Measurements from ENCODE around the gene KCNMB4.

The KCNMB4 gene

GRCh38 chr12:70422631-70423030 lies 56.5 kb downstream of the KCNMB4 start:
- TF ChIP-seq CEBPB (IDR thresholded peaks at IDR 0.05) (no peak), RAD21 (IDR thresholded peaks at IDR 0.05; ENCODE audit: low read depth) (no peak), CREB1 (IDR thresholded peaks at IDR 0.05; ENCODE audit: low read depth) (no peak), MAX (IDR thresholded peaks at IDR 0.05) (no peak), EGR1 (IDR thresholded peaks at IDR 0.05) (no peak), TCF12 (IDR thresholded peaks at IDR 0.05; ENCODE audit: low read depth) (no peak), NFIC (IDR thresholded peaks at IDR 0.05) (no peak), YY1 (IDR thresholded peaks at IDR 0.05; ENCODE audit: low read depth) (no peak), EP300 (IDR thresholded peaks at IDR 0.05; ENCODE audit: borderline replicate concordance) (no peak)
- TF ChIP-seq, protein P1, sequence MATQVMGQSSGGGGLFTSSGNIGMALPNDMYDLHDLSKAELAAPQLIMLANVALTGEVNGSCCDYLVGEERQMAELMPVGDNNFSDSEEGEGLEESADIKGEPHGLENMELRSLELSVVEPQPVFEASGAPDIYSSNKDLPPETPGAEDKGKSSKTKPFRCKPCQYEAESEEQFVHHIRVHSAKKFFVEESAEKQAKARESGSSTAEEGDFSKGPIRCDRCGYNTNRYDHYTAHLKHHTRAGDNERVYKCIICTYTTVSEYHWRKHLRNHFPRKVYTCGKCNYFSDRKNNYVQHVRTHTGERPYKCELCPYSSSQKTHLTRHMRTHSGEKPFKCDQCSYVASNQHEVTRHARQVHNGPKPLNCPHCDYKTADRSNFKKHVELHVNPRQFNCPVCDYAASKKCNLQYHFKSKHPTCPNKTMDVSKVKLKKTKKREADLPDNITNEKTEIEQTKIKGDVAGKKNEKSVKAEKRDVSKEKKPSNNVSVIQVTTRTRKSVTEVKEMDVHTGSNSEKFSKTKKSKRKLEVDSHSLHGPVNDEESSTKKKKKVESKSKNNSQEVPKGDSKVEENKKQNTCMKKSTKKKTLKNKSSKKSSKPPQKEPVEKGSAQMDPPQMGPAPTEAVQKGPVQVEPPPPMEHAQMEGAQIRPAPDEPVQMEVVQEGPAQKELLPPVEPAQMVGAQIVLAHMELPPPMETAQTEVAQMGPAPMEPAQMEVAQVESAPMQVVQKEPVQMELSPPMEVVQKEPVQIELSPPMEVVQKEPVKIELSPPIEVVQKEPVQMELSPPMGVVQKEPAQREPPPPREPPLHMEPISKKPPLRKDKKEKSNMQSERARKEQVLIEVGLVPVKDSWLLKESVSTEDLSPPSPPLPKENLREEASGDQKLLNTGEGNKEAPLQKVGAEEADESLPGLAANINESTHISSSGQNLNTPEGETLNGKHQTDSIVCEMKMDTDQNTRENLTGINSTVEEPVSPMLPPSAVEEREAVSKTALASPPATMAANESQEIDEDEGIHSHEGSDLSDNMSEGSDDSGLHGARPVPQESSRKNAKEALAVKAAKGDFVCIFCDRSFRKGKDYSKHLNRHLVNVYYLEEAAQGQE (IDR thresholded peaks at IDR 0.05; ENCODE audit: low read depth): no peak
- TF ChIP-seq, protein P2, sequence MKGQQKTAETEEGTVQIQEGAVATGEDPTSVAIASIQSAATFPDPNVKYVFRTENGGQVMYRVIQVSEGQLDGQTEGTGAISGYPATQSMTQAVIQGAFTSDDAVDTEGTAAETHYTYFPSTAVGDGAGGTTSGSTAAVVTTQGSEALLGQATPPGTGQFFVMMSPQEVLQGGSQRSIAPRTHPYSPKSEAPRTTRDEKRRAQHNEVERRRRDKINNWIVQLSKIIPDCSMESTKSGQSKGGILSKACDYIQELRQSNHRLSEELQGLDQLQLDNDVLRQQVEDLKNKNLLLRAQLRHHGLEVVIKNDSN (IDR thresholded peaks at IDR 0.05): no peak

- no peak for TF ChIP-seq RAD21 (IDR thresholded peaks at IDR 0.05; ENCODE audit: low read depth)
Observed at GRCh38 chr12:70426620-70427019, 60.5 kb downstream of the KCNMB4 start.

DNA sequence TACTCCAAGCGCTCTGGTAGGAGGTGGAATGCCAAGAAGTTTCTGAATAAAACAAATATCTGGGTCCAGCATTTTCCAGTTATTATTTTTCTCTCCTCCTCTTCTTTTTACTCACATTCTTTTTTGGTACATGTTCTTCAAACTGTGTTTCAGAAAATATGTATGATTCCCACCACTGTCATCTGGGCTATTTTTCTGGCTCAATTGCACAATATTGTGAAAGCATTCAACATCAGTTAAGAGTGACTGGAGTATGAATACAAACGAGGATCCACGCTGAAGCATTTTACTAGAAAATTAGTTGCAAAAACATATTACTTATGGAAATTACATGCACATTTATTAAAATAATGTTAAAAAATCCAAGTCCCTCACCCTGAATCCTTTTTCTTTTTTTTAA lies 61.5 kb downstream of the KCNMB4 start:
- TF ChIP-seq CEBPB (IDR thresholded peaks at IDR 0.05): 0 out of 2 replicates have a peak, but pooled peaks have one; percentile 10
- TF ChIP-seq, protein P1 (IDR thresholded peaks at IDR 0.05; ENCODE audit: low read depth): no peak

DNA sequence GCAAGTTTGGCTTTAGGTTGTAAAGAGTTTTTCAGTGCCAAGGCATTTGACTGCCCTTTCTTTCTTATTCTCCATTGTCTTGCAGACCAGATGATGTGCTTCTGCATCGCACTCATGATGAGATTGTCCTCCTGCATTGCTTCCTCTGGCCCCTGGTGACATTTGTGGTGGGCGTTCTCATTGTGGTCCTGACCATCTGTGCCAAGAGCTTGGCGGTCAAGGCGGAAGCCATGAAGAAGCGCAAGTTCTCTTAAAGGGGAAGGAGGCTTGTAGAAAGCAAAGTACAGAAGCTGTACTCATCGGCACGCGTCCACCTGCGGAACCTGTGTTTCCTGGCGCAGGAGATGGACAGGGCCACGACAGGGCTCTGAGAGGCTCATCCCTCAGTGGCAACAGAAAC lies 64.3 kb downstream of the KCNMB4 start:
- TF ChIP-seq EP300 (IDR thresholded peaks at IDR 0.05; ENCODE audit: borderline replicate concordance): no peak
- no peak for TF ChIP-seq CEBPB (IDR thresholded peaks at IDR 0.05)
- TF ChIP-seq MAX (IDR thresholded peaks at IDR 0.05): no peak
- TF ChIP-seq TCF12 (IDR thresholded peaks at IDR 0.05; ENCODE audit: low read depth): no peak
- no peak for TF ChIP-seq EGR1 (IDR thresholded peaks at IDR 0.05)
- no peak for TF ChIP-seq CREB1 (IDR thresholded peaks at IDR 0.05; ENCODE audit: low read depth)
- no peak for TF ChIP-seq FOXM1 (IDR thresholded peaks at IDR 0.05; ENCODE audit: borderline replicate concordance, low read depth)
- TF ChIP-seq, protein P2 (IDR thresholded peaks at IDR 0.05): no peak
- TF ChIP-seq TEAD4 (IDR thresholded peaks at IDR 0.05): no peak
- no peak for TF ChIP-seq NFIC (IDR thresholded peaks at IDR 0.05)
- TF ChIP-seq, protein P1 (IDR thresholded peaks at IDR 0.05; ENCODE audit: low read depth): no peak
- TF ChIP-seq ZBTB7A (IDR thresholded peaks at IDR 0.05; ENCODE audit: low read depth): no peak
- no peak for TF ChIP-seq TAF1 (IDR thresholded peaks at IDR 0.05; ENCODE audit: low read depth)
- no peak for TF ChIP-seq YY1 (IDR thresholded peaks at IDR 0.05; ENCODE audit: low read depth)
- TF ChIP-seq RAD21 (IDR thresholded peaks at IDR 0.05; ENCODE audit: low read depth): no peak

- TF ChIP-seq, protein P1 (IDR thresholded peaks at IDR 0.05; ENCODE audit: low read depth): no peak
- TF ChIP-seq FOXM1 (IDR thresholded peaks at IDR 0.05; ENCODE audit: borderline replicate concordance, low read depth): no peak
- TF ChIP-seq, protein P2 (IDR thresholded peaks at IDR 0.05): no peak
Observed at GRCh38 chr12:70436836-70437235, 70.7 kb downstream of the KCNMB4 start.

Data from Ishikawa (cell line).